HG02588 (cell line): ENCODE data around the gene LHX6.

ENCODE experiments used
- ATAC-seq: cut with Tn5 transposase; IDR thresholded peaks from one replicate; pipeline ENCODE4 v1.9.1; 2021; ENCODE audit warnings: mild to moderate bottlenecking, moderate library complexity; ENCODE audit not compliant: unreplicated experiment

Gene LHX6

DNA sequence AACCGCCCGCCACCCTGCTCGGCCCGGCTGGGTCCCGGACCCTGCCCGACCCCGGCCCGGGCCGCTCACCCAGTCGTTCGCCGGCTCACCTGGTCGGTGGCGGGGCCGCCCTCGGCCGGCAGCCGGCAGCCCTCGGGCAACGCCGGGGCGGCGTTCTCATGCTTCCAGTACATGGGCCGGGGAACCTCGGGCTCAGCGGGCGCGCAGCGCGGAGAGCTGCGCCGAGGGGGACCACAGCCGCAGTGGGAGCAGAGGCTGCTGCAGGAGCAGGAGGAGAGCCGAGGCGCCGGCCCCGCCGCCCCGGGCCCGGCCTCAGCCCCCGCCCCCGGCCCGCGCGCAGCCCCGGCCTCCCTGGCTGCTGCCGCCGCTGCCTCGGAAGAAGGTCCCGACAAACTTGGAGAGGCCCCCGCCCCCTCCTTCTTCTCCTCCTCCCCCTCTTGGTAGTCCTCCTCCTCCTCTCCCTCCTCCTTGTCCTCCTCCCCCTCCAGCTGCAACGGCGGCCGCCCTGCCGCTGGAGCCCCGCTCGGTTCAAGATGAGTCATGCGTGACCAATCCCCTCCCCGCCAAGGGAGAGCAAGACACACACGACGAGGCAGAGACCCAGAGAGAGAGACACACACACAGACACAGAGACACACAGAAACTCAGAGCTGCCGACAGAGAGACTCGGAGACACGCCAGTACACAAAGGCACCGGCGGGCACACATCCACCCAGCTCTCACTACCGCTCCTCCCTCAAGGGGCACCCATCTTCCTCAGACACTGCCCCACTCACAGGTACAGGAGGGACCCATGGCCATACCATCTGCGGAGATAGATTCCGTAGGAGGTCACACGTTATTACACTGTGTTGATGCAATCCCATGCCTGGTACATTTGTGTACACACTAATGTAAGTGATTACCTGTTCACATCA is at the start of gene LHX6:
Gene LHX6 (minus strand): TSS at position 390 of the 917 bp plus-strand sequence. CDS start 217 bp downstream, at position 173.
- no peak for ATAC-seq

DNA sequence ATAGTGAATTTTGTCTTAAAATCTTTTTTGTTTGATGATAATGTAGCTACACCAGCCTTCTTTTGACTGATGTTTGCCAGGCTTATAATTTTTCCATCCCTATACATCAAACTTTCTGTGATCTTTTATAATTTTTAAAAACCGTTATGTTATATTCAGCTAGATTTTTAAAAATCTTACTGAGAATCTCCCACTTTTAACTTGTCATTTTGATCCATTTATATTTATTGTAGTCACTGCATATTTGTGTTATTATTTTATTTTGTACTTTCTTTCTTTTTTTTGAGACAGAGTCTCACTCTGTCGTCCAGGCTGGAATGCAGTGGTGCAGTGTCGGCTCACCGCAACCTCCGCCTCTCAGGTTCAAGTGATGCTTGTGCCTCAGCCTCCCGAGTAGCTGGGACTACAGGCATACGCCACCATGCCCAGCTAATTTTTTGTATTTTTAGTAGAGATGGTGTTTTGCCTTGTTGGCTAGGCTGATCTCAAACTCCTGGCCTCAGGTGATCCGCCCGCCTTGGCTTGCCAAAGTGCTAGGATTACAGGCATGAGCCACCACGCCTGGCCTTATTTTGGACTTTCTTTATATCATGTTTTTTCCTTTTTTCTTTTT is 48.6 kb upstream of the LHX6 start:
- no peak for ATAC-seq

DNA sequence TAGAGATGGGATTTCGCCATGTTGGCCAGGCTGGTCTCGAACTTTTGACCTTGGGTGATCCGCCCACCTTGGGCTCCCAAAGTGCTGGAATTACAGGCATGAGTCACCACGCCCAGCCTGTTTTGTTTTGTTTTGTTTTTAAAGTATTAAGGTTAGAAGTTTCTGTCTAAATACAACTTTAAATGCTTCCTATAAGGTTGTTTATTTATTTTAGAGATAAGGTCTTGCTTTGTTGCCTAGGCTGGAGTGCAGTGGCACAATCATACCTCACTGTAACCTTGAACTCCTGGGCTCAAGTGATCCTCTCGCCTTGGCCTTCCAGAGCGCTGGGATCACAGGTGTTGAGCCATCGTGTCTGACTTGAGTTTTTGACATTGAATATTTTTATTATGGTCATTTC is 47.3 kb upstream of the LHX6 start:
- ATAC-seq: no peak

DNA sequence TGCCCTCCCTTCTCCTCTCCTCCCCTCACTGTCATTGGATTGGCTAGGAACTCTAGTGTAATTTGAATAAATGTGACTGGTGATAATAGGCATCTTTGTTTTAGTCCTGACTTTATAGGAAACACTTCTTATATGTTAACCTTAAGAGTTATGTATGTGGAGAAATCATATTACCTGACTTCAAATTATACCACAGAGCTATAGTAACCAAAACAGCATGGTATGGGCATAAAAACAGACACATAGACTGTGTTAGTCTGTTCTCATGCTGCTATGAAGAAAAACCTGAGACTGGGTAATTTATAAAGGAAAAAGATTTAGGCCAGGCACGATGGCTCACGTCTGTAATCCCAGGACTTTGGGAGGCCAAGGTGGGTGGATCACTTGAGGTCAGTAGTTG is 45.3 kb upstream of the LHX6 start:
- no peak for ATAC-seq

DNA sequence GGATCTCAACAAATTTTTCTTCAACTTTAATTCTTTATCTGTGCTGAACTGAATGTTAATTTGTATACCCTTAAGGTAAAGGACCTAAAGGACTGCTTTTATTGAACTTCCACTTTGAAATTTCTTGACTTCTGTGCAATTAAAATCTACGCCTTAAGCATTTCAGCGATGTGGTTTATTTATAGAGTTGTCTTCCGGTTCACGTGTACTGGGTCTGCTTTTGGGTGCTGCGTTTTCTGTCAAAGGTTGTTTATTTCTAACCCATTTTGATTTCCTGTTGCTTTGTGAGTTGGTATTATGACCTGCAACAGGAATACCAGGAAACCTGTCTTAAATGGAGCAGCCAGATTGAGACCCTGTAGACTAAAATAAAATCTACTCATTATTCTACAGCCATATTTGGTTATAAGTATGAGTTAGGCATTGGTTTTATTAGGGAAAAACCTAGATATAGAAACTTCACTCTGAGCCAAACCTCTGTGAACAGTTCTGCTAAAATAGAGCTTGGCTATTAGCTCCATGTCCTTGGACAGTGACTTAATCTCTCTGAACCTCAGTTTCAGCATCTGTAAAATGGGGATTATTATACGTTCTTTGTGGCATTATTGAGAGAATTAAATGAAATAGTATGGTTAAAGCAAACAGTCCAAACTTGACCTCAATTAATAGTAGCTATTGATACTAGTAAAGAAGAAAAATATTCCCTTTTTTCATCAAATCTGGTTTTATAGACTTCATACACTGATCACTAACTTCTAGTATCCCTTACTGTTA is 39.5 kb upstream of the LHX6 start:
- no peak for ATAC-seq

DNA sequence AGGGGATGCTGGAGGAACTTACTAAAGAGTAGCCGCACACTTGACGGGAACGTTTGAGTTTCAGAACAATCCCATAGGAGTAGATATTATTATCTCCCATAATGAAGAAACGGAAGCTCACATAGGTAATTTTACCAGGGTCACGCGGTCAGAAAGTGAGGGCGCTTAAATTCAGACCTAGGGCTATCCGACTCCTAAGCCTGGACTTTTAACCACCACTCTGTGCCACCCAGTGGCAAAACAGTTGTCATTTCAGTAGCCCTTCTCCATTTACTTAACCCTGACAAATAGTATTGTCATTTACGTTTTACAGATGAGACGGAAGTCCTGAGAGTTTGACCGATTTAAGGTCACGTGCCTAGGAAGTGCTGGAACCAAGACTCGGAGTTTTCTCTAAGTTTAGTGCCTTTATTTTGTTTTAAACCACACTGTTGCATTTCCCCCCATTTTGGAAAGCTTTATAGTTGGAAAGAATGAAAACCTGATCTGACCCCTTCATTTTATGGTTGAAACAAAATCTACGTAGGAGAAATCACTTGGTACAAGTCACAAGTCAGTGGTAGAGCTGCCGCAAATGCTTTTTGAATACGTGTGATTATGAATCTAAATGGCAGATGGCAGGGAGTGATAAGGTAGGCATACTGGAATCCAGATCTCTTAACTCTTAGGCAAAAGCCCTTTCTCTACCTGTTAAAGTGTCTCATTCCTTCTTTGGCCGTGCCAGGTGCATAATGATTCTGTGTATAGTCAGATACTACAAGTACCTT is 36.6 kb upstream of the LHX6 start:
- ATAC-seq: peak; percentile 30

DNA sequence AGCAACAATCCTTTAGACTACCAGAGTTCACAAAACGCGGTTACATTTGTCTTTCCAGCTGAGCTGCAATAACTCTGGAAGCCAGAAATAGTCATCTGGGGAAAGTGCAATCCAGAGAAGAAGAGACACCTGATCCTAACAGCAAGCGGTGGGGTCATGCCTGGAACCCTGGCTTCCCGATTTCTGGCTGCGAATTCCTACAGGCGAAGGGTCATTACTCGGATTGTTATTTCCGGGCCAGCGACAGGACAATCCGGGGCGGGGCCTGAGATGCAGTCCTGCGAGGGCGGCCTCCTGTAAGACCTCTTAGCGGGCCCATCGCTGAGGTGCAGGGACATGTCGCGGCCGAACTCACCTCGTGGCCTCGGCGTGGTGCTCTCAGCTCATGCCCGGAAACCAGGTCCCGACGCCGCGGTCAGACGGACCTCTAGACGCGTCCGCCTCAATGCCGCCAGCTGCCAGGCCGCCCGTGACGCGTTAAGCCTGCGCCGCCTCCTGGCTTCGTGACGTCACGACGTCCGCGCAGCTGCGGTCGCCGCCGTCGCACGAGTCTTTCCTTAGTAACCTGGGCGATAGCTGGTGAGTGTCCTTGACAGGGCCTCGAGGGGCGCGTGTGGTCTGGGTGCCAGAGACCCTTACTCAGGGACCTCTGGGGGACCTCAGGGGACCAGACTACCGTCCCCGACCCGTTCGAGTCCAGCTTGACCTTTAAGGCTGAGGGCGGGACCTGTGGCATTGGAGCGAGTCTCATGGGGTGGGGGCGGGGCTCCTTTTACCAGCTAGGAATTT is 35.8 kb upstream of the LHX6 start, which contains the start of the genes MRRF and RBM18:
Gene MRRF (plus strand): TSS at position 523 of the 789 bp plus-strand sequence. CDS start 6,010 bp downstream, outside the sequence.
Gene RBM18 (minus strand): TSS at position 481 of the 789 bp plus-strand sequence. CDS start 3,348 bp downstream, outside the sequence.
- ATAC-seq: peak; percentile 83

DNA sequence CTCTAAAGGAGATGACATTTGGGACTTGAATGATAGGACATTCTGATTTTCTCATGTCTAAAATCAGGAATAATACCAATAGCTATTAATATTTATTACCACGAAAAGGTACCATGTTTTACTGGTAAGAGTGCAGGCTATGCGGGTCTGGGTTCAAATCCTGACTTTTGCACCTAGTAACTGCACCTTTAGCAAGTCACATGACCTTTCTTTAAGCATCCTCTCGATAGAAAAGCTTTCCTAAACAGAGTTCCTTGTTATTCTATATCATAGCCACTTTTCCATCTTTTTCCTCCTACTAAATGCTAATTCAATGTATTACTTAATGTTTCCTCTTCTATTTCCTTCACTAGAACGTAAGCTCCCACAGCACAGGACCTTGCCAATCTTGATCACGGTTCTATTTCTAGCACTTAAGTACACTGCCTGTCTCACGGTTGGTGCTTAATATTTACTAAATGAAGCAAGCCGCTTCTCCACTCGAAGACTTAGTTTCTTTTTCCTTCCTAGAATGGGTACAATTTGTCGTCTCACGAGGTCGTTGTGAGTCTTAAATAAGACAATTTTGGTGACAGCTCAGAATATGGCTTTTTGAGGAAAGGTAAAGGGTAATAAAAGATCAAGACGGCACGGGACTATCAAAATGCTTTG is 35.1 kb upstream of the LHX6 start:
- ATAC-seq: no peak

DNA sequence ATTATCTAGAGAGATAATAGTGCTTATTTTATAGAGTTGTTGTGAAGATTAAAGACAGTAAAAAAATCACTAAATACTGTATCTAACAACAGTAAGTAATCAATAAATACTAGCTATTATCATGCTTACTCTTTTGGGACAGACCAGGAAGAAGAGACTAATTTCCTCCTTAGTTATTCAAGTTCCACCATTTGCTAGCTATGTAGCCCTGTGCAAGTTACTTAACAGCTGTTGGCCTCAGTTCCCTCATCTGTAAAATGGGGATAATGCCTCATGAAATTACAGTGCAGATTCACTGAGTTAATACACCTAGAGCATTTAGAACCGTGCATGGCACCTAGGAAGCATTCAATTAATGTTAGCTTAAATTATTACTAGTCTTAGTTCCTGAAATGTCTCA is 33.3 kb upstream of the LHX6 start:
- no peak for ATAC-seq

DNA sequence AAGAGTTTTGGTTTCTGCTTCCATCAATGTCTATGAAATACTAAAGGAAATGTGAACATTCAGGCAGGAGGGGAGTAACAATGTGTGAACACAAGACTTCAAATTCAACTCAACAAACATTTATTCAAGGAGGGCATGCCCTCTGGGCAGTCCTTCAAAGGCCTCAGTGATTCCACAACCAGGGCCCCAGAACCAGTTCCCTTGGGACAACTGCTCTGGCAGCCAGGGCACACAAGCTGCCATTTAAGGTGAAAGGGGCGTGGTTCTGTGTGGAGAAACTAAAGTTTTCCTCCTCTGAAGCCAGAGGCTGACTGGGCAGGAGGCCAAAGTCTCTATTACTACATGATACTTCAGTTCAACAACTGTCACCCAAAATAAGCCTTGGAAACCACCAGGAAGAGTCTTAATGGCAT is 32.7 kb upstream of the LHX6 start:
- ATAC-seq: no peak

DNA sequence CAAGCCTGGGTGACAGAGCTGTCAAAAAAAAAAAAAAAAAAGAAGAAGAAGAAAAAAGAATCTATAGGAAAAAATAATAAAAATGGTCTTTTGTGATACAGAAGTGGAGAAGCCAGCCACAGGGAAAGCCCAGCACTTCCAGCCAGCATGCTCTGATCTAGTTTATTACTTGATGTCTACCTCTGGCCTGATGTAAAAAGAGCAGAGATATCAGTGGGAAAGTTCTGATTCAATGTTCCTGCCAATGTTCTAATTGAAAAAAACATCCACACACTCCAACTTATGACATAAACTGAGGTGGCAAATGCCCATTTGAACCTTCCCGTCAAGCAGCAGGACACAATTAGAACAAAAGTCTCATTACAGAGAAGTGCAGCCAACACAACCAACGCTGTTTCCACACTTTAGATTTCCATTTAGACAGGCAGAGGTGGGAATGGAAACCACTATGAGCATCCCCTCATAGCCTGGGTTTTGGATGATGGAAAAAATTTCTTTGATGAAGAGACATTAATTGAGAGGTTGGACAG is 30.2 kb upstream of the LHX6 start:
- ATAC-seq: no peak

DNA sequence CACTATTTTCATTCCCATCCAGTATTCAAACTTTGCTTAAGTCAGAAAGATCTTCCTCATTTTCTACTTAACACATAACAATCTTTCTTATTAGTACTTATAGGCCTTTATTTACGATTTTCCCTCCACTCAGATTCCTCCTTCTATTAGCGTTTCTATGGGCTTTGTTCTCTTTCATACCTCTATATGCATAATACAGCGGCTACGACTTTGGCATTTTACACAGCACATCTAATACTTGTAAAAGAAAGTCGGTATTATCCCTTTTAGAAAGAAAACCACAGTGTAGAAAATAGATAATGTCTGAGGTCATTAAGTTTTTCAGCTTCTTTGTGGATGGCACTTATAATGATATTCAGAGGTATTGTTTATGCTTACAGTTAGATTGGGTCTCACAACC is 27.4 kb upstream of the LHX6 start:
- ATAC-seq: no peak

DNA sequence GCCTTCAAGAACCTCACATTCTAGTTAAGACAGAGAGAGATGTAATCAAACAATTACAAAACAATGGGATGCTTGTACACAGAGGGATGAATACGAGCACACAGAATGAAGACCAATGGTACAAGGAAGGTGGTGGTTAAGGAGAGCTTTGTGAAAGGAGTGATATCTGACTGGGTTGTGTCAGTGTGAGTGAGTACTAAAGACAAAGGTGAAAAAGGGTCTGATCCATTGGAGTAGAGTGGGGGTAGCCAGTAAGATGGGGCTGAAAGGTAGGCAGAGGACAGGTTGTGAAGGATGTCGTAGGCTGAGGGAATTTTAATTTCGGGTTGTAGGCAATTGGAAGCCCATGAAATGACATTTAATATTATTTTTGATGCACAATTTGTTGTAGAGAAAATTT is 26.0 kb upstream of the LHX6 start:
- ATAC-seq: no peak

DNA sequence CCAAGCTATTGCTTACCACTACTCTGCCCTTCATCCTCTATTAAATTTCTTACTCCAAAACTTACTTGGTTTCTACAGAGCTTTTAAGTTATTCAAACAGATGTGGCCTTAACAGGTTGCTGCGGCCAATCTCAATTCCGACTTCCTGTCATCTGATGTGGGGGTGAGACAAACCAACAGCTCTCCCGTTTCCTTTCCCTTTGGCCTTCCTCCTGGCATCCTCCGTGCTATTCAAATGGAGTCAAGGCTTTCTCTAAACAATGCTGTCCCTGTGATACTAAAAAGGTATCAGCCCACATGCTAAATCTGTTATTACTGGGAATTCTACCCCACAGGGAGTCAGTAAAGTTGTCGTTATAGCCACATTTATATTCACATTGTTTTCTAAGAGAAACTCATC is 24.0 kb upstream of the LHX6 start:
- ATAC-seq: no peak

DNA sequence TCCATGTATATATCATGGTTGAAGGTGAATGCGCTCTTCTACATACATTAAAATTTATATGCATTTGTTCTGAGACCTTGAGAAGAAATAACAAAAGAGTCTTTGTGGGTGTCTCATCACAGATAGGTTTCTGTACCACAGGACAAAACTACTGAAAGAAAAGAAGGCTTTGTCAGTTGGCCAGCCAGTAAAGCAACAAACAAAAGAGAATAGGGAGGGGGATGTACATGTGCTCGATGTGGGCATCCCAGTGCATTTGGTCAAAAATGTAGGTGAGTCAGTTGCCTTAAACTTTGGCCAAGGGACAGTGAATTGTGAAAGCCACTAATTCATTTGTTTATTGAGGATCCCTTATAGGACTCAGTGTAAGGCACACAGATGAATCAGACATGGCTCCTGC is 22.6 kb upstream of the LHX6 start:
- no peak for ATAC-seq

DNA sequence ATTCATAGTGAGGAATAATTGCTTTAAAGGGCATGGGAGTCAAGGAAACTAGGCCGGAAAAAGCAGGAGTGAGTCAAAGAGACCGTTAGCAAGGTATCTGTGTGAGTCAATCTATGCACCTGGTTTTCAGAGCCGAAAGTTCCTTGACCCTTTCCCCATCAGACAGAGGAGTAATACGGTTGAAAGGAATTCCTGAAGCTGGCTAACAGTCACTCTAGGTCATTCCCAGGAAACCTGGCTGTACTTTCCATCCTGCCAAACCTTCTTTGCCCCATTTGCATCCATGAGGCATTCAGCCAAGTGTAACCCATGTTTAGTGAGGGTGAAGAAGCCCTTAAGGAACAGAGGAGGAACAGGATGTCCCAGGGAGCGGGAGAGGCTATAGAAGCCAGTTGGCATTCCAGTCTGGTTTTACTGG is 19.7 kb upstream of the LHX6 start:
- no peak for ATAC-seq

DNA sequence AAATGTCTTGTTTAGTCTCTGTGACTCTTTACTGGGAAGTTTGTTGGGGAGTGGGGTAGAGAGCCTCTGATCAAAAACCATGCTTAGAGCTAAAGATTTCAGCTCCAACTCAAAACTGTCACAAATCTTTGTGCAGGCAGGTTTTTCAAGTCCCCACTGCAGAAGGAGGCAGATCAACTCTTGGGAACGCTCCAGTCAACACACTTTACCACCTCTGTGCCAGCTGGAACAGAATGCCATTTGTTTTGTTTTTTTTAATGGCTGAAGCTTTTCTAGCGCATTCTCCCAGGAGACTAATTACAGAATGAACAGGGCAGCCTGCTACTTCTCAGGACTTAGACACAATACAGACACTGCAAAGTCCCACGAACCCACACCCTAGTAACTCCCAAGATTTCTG is 17.9 kb upstream of the LHX6 start:
- no peak for ATAC-seq

DNA sequence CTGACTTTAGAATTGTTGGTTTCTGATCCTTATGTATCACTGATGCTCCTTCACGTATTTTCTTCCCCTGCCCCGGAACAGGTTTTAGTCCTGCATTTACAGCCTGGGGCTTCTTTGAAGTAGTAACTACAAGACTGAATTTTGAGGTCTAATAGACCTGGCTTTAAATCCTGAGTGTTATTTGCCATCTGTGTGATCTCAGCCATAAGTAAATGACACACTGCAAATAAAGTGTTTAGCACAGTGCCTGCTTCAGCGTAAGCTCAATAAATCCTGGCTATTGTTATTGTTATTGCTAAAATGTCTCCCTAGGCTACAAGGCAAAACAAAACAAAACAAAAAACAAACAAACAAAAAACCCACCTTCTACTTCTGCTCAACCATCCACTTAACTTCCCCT is 15.6 kb upstream of the LHX6 start:
- ATAC-seq: no peak

DNA sequence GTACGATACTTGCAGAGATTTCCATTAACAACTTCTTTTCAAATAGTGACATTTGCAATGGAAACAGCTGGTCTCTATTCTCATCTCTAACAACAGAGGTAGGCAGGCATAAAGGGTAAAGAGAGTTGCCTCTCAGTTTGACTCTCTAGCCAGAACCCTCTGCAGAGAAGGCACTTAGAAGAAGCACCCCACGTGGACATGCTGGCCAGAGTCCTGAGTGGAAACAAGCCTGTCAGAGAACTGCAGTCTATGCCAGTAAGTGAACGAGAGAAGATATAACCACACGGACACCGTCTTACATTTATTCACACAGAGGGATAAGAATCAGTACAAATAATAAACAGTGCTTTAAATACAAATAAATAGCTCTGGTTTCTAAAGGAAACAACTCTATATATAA is 11.0 kb upstream of the LHX6 start:
- ATAC-seq: no peak
